ENCODE results near the gene ARF3.
A peak's percentile ranks its signal among the peaks of the same experiment; 100 is the strongest.

The ARF3 gene

DNA sequence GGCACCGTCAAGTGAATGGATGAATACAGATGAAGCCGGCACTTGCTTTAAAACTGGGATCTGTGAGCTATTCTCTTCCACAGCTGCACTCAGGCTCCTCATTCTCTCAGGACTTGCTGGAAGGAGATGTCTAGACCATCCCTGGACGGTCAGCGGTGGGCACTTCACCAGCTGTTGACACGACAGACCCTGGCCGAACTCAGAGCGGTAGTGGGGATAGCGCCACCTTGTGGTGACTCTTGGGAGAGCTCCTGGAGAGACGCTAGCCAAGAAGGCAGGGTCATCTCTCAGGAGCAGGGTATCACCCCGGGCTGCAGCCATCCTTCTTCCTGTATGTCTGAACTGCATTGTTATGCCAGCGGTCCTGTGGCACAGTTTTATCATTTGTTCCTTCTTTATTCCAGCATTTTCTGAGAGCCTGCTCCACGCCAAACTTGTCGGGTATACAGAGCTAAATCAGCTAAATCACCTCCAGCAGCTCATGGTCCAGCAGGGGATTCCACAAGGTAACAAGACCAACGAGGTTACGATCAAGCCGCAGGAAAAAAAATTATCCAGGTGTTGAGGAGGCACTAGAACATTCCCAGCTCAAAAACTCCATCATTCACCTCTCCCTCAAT lies 30.9 kb upstream of the ARF3 start:
- FAIRE-seq (no peak), DNase-seq (ENCODE audit: insufficient read length, low spot score) (no peak)
- TF ChIP-seq, protein P1, sequence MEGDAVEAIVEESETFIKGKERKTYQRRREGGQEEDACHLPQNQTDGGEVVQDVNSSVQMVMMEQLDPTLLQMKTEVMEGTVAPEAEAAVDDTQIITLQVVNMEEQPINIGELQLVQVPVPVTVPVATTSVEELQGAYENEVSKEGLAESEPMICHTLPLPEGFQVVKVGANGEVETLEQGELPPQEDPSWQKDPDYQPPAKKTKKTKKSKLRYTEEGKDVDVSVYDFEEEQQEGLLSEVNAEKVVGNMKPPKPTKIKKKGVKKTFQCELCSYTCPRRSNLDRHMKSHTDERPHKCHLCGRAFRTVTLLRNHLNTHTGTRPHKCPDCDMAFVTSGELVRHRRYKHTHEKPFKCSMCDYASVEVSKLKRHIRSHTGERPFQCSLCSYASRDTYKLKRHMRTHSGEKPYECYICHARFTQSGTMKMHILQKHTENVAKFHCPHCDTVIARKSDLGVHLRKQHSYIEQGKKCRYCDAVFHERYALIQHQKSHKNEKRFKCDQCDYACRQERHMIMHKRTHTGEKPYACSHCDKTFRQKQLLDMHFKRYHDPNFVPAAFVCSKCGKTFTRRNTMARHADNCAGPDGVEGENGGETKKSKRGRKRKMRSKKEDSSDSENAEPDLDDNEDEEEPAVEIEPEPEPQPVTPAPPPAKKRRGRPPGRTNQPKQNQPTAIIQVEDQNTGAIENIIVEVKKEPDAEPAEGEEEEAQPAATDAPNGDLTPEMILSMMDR (IDR thresholded peaks at IDR 0.05; ENCODE audit: insufficient read depth, missing control alignments): peak; percentile 65

DNA sequence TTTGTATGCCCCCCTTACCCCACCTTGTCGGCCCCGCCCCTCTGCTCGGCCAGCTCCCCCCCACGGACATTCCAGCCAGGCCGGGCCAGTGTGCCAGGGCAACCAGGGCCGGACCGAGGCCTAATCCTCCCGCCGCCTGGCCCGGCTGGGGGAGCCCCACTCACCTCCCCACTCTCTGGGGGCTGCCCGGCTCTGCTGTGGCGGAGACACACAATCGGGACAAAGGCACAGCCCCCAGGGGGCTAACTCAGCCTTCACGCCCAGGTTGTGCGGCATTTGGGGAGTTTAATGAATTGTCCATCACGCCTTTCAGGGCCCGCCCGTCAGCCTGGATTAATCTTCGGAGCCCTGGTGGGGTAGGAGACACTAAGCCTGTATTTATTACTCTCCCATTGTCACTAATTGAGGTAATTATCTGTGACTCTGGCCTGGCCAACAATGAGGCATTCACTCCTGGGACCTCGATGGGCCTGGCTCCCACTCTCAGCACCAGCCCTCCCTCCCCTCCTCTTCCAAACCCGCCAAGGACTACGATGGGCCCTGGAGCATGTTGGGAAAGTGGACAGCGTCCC lies 29.5 kb upstream of the ARF3 start:
- TF ChIP-seq, protein P1 (IDR thresholded peaks at IDR 0.05; ENCODE audit: insufficient read depth, missing control alignments): no peak
- FAIRE-seq (no peak), DNase-seq (ENCODE audit: insufficient read length, low spot score) (no peak)

- FAIRE-seq: no peak
- no peak for DNase-seq (ENCODE audit: insufficient read length, low spot score)
Observed at GRCh38 chr12:48985901-48986300, 28.6 kb upstream of the ARF3 start.

GRCh38 chr12:48985475-48985897 lies 28.2 kb upstream of the ARF3 start:
- TF ChIP-seq, protein P1 (IDR thresholded peaks at IDR 0.05; ENCODE audit: insufficient read depth, missing control alignments): no peak
- DNase-seq (ENCODE audit: insufficient read length, low spot score) (no peak), FAIRE-seq (no peak)

More at GRCh38 chr12:48985901-48986300, 28.6 kb upstream of the ARF3 start:
- TF ChIP-seq, protein P1 (IDR thresholded peaks at IDR 0.05; ENCODE audit: insufficient read depth, missing control alignments): no peak

DNA sequence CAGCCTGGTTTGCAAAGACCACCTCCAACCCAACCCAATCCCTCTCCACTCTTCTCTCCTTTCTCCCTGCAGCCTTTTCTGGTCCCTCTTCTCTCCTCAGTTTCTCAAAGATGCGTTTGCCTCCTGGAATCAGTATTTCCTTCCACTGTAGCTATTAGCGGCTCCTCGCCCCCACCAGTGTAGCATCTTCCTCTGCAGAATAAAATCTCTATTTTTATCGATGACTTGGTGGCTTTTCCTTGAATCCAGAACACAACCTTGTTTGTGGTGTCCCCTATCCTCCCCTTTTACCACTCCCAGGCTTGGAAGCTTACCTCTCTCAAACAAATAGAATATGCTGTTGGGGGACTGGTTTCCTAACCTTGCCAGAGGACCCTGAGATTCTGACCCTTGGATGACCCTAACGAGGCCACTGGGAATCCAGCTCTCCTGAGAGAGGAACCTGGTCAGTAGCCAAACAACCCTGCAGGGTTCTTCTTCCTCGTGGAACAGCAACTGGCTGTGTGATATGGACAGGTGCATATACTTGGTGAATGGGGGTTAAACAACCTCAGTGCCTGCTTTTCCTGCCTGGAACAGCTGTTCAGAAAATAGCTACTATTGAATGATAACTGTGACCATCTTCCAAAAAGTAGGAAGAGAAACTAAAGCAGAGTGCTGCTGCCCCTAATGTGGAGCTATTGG lies 25.3 kb upstream of the ARF3 start:
- FAIRE-seq: no peak
- TF ChIP-seq, protein P1 (IDR thresholded peaks at IDR 0.05; ENCODE audit: insufficient read depth, missing control alignments): no peak

GRCh38 chr12:48981757-48982157 lies 24.5 kb upstream of the ARF3 start:
- FAIRE-seq: no peak
- DNase-seq (ENCODE audit: insufficient read length, low spot score): no peak
- TF ChIP-seq, protein P1 (IDR thresholded peaks at IDR 0.05; ENCODE audit: insufficient read depth, missing control alignments): no peak

More for the DNA sequence above, 25.3 kb upstream of the ARF3 start:
- DNase-seq (ENCODE audit: insufficient read length, low spot score): no peak

Data from D721Med (cell line).